GM23338 (cell line): ENCODE data around the gene SFT2D3.

Experiments used
- CREB1 ChIP-seq: fragments of 250-450 bp; sonication (Bioruptor Pico); IDR thresholded peaks from 2 replicates; pipeline ENCODE4 v1.5.0; 2020; ENCODE audit warnings: low read depth, mild to moderate bottlenecking, moderate library complexity
- EZH2 ChIP-seq: fragments of 200-600 bp; sonication (generic); IDR thresholded peaks from one replicate; pipeline ENCODE4 v1.8.0; 2017; ENCODE audit warnings: antibody characterized with exemption, mild to moderate bottlenecking, low read depth; ENCODE audit not compliant: unreplicated experiment
- EZH2phosphoT487 ChIP-seq: fragments of 200-600 bp; sonication (generic); IDR thresholded peaks from one replicate; pipeline ENCODE4 v1.8.1; 2018; ENCODE audit warnings: antibody characterized with exemption; ENCODE audit not compliant: unreplicated experiment
- POLR2AphosphoS5 ChIP-seq: IDR thresholded peaks from 2 replicates; pipeline ENCODE4 v1.6.1; 2016; ENCODE audit warnings: antibody characterized with exemption, low read depth
- TF ChIP-seq, protein P1 (sequence below): IDR thresholded peaks from 2 replicates; pipeline ENCODE4 v1.6.1; 2016; ENCODE audit warnings: antibody characterized with exemption
- TF ChIP-seq, protein P2 (sequence below), 2 experiments: fragments of 200-600 bp in 1 of 2; sonication (generic) in 1 of 2; conservative IDR thresholded peaks; 2 replicates each; pipeline versions ENCODE4 v1.5.1 to v1.6.1; 2016 to 2017; ENCODE audit warnings: antibody characterized with exemption in 2 of 2, low read depth in 2 of 2, mild to moderate bottlenecking in 2 of 2, moderate library complexity in 1 of 2
- TF ChIP-seq, protein P3 (sequence below): IDR thresholded peaks from one replicate; pipeline ENCODE4 v1.6.1; 2018; ENCODE audit warnings: antibody characterized with exemption; ENCODE audit not compliant: unreplicated experiment

DNA sequence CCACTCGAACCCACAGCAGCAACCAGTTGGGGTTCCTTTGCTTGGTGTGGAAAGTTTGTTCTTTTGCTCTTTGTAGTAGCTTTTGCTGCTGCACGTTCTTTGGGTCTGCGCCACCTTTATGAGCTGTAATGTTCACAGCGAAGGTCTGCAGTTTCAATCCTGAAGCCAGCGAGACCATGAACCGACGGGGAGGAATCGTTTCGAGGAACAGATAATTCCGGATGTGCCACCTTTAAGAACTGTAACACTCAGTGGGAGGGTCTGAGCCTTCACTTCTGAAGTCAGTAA is 41.1 kb upstream of the SFT2D3 start:
- TF ChIP-seq EZH2: no peak
- TF ChIP-seq, protein P1, sequence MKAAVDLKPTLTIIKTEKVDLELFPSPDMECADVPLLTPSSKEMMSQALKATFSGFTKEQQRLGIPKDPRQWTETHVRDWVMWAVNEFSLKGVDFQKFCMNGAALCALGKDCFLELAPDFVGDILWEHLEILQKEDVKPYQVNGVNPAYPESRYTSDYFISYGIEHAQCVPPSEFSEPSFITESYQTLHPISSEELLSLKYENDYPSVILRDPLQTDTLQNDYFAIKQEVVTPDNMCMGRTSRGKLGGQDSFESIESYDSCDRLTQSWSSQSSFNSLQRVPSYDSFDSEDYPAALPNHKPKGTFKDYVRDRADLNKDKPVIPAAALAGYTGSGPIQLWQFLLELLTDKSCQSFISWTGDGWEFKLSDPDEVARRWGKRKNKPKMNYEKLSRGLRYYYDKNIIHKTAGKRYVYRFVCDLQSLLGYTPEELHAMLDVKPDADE: no peak
- TF ChIP-seq EZH2phosphoT487: no peak
- TF ChIP-seq, protein P2, sequence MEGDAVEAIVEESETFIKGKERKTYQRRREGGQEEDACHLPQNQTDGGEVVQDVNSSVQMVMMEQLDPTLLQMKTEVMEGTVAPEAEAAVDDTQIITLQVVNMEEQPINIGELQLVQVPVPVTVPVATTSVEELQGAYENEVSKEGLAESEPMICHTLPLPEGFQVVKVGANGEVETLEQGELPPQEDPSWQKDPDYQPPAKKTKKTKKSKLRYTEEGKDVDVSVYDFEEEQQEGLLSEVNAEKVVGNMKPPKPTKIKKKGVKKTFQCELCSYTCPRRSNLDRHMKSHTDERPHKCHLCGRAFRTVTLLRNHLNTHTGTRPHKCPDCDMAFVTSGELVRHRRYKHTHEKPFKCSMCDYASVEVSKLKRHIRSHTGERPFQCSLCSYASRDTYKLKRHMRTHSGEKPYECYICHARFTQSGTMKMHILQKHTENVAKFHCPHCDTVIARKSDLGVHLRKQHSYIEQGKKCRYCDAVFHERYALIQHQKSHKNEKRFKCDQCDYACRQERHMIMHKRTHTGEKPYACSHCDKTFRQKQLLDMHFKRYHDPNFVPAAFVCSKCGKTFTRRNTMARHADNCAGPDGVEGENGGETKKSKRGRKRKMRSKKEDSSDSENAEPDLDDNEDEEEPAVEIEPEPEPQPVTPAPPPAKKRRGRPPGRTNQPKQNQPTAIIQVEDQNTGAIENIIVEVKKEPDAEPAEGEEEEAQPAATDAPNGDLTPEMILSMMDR (conservative IDR thresholded peaks at IDR 0.05; ENCODE audit: low read depth in 2 of 2): no peak
- TF ChIP-seq POLR2AphosphoS5: no peak
- no peak for TF ChIP-seq CREB1 (CRISPR knock-in tag)
- TF ChIP-seq, protein P3, sequence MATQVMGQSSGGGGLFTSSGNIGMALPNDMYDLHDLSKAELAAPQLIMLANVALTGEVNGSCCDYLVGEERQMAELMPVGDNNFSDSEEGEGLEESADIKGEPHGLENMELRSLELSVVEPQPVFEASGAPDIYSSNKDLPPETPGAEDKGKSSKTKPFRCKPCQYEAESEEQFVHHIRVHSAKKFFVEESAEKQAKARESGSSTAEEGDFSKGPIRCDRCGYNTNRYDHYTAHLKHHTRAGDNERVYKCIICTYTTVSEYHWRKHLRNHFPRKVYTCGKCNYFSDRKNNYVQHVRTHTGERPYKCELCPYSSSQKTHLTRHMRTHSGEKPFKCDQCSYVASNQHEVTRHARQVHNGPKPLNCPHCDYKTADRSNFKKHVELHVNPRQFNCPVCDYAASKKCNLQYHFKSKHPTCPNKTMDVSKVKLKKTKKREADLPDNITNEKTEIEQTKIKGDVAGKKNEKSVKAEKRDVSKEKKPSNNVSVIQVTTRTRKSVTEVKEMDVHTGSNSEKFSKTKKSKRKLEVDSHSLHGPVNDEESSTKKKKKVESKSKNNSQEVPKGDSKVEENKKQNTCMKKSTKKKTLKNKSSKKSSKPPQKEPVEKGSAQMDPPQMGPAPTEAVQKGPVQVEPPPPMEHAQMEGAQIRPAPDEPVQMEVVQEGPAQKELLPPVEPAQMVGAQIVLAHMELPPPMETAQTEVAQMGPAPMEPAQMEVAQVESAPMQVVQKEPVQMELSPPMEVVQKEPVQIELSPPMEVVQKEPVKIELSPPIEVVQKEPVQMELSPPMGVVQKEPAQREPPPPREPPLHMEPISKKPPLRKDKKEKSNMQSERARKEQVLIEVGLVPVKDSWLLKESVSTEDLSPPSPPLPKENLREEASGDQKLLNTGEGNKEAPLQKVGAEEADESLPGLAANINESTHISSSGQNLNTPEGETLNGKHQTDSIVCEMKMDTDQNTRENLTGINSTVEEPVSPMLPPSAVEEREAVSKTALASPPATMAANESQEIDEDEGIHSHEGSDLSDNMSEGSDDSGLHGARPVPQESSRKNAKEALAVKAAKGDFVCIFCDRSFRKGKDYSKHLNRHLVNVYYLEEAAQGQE: no peak
